Peyer's patch (tissue), 4 donors: ENCODE data around the gene ZNF615.
"Not testable (repeated sequence)": the region's sequence is repeated elsewhere in the genome, so short reads cannot be mapped to it uniquely, and the experiment has no call there.

Experiments
- CTCF ChIP-seq, 6 experiments: fragments of 450-650 bp in 4 of 6; fragments of 200-600 bp in 2 of 6; sonication (generic) in 1 of 6; IDR thresholded peaks; one replicate each; pipeline ENCODE4 v1.5.1; 2017 to 2019; ENCODE audit warnings: antibody characterized with exemption in 6 of 6, mild to moderate bottlenecking in 3 of 6, moderate library complexity in 1 of 6
- POLR2A ChIP-seq, 2 donors: fragments of 450-650 bp; IDR thresholded peaks; one replicate each; pipeline ENCODE4 v1.5.1; 2017; ENCODE audit warnings: antibody characterized with exemption in 2 of 2, mild to moderate bottlenecking in 2 of 2, moderate library complexity in 2 of 2

GRCh38 chr19:52051736-52052135 is 43.7 kb upstream of the ZNF615 start:
- not testable (repeated sequence) for TF ChIP-seq CTCF, POLR2A (IDR thresholded peaks at IDR 0.05)
